ENCODE results near the gene LRRIQ3. TPM values are rescaled to one million over a fixed set of nuclear protein-coding genes. Genes with fewer than 3 reads are reported as not detected.

The LRRIQ3 gene
- total RNA-seq, 1 donor from 2014 or later, result not detected

Other genes starting within 250 kb of the LRRIQ3 start
- gene FPGT, start 66 bp upstream of the LRRIQ3 start, total RNA-seq, result 8.3 and 9.0 TPM in 2 replicates
- not detected in 2 replicates for gene TNNI3K, start 37.2 kb upstream of the LRRIQ3 start, total RNA-seq